ENCODE results near the gene RASD2.

The RASD2 gene

DNA sequence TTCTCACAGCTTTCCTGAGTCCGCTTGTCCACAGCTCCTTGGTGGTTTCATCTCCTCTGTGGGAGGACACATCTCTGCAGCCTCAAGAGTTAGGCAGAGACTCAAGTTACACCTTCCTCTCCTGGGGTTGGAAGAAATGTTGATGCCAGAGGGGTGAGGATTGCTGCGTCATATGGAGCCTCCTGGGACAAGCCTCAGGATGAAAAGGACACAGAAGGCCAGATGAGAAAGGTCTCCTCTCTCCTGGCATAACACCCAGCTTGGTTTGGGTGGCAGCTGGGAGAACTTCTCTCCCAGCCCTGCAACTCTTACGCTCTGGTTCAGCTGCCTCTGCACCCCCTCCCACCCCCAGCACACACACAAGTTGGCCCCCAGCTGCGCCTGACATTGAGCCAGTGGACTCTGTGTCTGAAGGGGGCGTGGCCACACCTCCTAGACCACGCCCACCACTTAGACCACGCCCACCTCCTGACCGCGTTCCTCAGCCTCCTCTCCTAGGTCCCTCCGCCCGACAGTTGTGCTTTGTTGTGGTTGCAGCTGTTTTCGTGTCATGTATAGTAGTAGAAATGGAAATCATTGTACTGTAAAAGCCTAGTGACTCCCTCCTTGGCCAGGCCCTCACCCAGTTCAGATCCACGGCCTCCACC, 11.7 kb downstream of the RASD2 start:
- peak; percentile 80 for DNase-seq (ENCODE audit: low spot score)
- TF ChIP-seq, protein P1, sequence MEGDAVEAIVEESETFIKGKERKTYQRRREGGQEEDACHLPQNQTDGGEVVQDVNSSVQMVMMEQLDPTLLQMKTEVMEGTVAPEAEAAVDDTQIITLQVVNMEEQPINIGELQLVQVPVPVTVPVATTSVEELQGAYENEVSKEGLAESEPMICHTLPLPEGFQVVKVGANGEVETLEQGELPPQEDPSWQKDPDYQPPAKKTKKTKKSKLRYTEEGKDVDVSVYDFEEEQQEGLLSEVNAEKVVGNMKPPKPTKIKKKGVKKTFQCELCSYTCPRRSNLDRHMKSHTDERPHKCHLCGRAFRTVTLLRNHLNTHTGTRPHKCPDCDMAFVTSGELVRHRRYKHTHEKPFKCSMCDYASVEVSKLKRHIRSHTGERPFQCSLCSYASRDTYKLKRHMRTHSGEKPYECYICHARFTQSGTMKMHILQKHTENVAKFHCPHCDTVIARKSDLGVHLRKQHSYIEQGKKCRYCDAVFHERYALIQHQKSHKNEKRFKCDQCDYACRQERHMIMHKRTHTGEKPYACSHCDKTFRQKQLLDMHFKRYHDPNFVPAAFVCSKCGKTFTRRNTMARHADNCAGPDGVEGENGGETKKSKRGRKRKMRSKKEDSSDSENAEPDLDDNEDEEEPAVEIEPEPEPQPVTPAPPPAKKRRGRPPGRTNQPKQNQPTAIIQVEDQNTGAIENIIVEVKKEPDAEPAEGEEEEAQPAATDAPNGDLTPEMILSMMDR (IDR thresholded peaks at IDR 0.05; ENCODE audit: extremely low read depth, missing control alignments) = no peak

DNA sequence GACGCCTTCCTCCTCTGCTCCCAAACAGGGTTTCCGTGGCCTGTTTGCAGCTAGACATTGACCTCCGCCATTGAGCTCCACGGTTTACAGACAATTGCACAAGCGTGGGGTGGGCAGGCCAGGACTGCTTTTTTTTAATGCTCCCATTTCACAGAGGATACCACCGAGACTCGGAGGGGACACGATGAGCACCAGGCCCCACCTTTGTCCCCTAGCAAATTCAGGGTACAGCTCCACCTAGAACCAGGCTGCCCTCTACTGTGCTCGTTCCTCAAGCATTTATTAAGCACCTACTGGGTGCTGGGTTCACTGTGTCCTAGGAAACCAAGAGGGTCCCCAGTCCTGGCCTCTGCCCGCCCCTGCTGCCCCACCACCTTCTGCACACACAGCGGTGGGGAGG, 12.2 kb downstream of the RASD2 start:
- DNase-seq (ENCODE audit: low spot score) = no peak
- TF ChIP-seq, protein P1 (IDR thresholded peaks at IDR 0.05; ENCODE audit: extremely low read depth, missing control alignments) = no peak

DNA sequence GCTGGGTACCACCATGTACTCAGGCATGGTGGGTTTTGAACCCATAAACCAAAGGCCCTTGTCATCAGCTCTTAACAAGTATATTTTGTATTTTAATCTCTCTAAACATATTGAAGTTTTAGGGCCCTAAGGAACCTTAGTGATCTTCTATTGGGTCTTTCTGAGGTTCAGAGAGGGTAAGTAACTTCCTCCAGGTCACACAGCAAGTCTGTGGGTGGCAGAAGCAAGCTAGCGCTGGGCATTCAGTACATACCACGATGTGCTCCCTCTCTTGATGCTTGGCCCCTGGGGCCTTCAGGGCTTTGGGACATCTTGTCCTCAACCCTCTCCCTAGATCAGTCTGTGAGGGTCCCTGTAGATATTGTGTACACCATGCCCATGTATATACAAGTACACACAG, 12.7 kb downstream of the RASD2 start:
- no peak for DNase-seq (ENCODE audit: low spot score)
- TF ChIP-seq, protein P1 (IDR thresholded peaks at IDR 0.05; ENCODE audit: extremely low read depth, missing control alignments) = no peak

DNA sequence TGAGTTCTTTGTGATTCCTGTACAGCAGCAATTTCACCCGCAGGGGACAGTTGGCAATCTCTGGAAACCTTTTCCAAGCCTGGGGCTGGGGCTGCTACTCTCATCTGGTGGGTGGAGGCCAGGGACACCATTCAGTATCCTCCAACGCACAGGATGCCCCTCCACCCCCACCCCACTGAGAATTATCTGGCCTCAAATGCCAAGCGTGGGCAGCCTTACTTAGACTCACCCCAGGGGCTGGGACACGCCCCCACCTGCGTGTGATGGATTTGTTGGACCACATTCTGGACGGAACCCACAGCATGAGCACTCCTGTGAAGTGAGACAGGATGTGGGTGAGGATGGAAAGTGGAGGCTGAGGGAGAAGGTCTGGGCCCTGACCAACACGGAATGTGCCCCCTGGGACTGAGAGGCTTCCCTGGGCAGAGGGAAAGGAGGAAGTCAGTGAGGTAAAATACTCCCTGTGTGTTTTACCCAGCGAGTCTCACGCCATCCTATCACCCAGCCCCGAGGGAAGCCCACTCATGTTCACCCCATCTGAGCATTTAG, 13.7 kb downstream of the RASD2 start:
- no peak for DNase-seq (ENCODE audit: low spot score)
- TF ChIP-seq, protein P1 (IDR thresholded peaks at IDR 0.05; ENCODE audit: extremely low read depth, missing control alignments) = no peak

DNA sequence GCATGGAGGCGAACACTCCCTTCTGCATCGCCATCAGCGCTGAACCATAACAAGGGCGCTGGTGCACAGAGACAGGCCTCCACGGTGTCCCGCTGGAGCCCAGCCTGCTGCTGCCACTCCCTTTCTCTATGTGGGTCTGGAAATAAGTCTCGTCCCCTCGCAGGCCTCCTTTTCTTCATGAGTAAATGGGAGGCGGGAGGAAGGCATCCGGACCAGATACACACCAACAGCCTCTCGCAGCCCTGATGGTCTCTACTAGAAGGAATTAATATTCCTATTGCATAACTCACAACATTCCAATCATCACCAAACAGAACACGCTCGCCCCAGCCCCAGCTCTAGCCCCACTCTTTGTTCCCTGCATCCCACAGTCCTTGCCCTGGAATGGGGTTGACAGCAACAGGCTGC, 14.9 kb downstream of the RASD2 start:
- TF ChIP-seq, protein P1 (IDR thresholded peaks at IDR 0.05; ENCODE audit: extremely low read depth, missing control alignments) = no peak
- no peak for DNase-seq (ENCODE audit: low spot score)

DNA sequence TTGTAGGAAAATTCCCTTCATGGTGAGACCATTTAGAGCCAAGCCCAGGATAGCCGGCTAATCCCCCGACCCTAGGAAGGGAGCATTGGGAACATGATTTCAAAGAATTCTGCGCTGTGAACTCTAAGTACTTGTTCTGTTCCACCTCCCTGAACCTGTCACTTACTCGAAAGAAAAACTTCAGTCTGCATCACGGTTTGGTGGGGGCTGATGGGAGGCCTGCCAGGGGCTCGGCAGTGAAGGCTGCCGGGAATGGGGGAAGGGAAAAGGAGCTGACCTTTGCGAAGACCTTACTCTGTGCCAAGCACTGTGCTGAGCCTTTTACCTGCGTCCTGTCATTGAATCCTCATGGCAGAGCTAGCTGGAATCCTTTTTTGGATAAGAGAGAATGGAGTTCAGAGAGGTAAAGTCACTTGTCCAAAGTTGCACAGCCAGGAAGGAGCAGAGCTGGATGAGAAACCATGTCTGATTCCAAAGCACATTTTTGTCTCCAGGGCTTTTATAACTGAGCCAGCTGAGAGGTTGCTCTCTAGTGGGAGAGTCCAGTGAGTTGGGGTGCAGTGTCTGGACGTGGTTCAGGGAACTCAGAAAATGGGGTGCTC, 15.4 kb downstream of the RASD2 start:
- TF ChIP-seq, protein P1 (IDR thresholded peaks at IDR 0.05; ENCODE audit: extremely low read depth, missing control alignments) = no peak
- no peak for DNase-seq (ENCODE audit: low spot score)

DNA sequence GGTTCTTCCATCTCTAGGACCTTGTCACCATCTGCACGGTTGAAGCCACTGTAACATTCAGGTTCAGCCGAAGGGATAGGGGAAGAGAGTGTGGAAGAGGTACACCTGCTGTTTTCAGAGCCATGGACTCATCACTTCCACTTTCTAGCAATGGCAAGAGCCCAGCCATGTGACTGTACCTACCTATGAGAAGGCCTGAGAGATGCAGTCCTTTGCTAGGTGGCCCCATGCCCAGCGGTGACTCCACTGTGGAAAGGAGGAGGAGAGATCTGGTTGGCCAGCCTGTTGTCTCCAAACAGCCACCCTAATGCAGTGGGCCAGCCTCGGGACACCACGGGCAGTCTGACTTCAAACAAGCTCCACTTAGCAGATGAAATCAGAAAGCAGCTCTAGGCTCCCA, 16.0 kb downstream of the RASD2 start:
- TF ChIP-seq, protein P1 (IDR thresholded peaks at IDR 0.05; ENCODE audit: extremely low read depth, missing control alignments) = no peak
- no peak for DNase-seq (ENCODE audit: low spot score)

All from GM20000 (cell line).